HG02973 (cell line): ENCODE results near the gene LRRC73.
A peak's percentile ranks its signal among the peaks of the same experiment; 100 is the strongest.

Experiments used
- ATAC-seq: cut with Tn5 transposase; IDR thresholded peaks from one replicate; pipeline ENCODE4 v1.9.1; 2021; ENCODE audit warnings: moderate library complexity; ENCODE audit not compliant: unreplicated experiment

Gene LRRC73

GRCh38 chr6:43493833-43494232 is 16.3 kb downstream of the LRRC73 start:
- no peak for ATAC-seq

DNA sequence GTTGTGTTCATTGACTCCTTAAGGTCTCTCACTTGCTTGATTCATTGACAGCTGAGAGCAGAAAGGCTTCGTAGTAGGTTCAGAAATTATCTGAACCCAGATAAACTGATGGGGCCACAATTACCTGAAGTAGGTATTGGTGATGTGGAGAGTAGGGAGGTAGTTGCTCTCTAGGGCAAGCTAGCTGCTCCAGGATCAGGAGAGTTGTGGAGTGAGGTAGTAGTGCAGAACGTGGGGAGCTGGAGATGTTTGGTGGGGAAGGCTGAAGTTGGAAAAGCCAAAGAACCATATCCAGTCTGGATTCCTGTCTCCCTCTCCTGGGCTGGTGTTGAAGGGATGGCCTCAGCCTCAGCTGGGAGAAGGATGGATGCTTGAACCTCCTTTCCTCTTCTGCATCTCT is 16.9 kb downstream of the LRRC73 start:
- ATAC-seq, result no peak

- ATAC-seq, result no peak
These were observed 17.5 kb downstream of the LRRC73 start for GRCh38 chr6:43492673-43493072.

GRCh38 chr6:43491750-43492661 is 18.1 kb downstream of the LRRC73 start:
- no peak for ATAC-seq

DNA sequence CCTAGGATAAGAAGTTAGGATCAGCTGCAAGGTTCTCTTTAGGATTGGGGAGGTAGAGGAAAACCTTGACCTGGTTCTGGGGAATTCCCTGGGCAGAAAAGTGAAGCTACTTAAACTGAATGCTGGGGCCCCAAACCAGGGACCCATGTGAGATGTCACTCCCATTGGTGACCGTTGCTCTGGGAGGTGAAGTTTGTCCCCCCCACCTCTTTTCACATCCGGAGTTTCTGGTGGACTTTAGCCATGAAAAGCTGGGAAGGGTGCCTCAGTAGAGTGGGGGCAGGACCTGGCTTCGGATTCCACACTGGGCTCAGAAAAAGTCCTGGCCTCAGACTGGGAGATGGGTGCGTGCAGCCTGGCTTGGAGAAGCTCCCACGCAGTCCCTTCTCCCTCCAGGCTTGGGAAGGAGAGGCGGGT is 19.6 kb downstream of the LRRC73 start:
- no peak for ATAC-seq

DNA sequence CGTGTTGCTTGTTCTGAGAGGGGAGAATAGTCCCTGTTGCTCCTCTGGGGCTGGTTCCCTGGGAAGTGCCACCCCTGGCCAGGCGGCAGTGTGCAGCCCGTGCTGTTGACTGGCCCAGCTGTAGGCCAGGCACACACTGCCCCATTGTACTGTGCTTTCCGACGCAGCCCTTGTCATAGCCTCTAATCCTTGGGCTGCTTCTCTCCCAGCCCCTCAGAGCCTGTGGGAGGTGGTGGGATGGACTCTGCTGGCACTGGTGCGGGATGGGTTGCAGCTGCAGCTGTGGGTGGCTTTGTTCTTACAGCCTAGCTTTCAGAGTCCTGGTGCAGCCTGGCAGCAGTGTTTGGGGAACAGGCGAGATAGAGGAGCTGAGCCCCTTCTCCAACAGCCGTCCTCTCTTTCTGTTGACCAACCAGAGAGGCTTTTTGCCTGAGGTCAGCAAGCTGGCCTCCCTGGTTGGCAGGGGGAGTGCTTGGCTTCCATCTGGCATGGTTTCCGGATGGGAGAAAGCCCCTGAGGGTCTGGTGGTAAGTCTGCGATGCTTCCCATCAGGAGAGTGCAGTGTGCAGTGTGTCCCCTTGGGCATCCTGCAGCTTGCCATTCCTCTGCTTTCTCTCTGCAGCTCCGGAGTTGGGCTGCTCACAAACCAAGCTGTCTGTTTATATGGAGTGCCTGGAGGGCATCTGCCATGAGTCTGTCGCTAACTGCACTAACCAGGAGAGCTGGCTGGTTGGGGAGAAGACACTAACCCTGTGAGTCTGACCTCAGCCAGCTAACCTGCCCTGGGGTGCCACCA is 20.7 kb downstream of the LRRC73 start:
- ATAC-seq, result no peak

DNA sequence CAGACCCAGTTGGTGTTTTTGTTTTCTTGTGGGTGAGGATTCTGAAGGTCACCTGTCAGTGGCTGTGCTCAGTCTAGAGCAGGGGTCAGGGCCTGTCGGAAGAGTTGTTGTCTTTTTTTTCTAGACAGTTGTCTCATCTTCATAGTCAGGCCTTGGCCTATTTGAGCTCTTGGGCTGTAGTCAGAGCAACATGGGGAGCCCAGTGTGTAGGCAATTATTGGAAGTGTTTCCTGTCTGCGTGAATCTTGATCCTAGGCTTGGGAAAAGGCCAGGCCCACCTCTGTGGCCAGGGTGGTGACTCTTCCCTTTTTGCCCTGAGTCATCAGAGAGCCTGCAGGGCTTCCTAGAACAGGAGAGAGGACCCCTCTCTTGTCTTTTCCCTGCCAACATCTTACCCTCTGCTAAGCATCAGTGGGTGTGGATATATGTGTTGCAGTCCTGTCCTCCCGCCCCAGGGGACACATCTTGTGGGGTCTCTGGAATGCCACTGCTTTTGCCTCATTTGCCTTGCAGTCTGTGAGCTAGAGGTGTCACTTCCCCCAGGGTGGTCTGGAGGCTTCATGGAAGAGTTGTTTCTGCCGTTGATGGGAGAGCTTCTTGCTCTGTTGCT is 21.4 kb downstream of the LRRC73 start:
- no peak for ATAC-seq

GRCh38 chr6:43481591-43482236 is 28.4 kb downstream of the LRRC73 start:
- ATAC-seq, result no peak

DNA sequence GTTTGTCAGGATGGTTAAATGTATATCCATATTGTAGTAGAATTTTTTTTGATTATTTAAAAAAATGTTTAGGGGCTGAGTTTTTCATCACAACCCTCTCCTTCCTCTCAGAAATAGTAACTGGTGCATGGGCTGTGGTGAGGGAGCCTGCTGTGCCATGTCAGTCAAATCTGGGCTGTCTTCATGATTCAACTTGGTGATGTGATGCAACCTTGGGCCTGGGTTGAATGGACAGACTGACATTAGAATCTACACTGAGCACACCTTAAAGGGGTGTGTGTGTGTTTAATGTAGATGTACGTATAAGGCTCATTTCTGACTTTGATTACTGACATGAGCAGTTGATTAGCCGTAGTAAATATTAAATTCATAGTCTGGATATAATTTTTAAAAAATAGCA is 29.1 kb downstream of the LRRC73 start:
- no peak for ATAC-seq

- ATAC-seq, result no peak
These were observed 32.2 kb downstream of the LRRC73 start for GRCh38 chr6:43478008-43478372.

DNA sequence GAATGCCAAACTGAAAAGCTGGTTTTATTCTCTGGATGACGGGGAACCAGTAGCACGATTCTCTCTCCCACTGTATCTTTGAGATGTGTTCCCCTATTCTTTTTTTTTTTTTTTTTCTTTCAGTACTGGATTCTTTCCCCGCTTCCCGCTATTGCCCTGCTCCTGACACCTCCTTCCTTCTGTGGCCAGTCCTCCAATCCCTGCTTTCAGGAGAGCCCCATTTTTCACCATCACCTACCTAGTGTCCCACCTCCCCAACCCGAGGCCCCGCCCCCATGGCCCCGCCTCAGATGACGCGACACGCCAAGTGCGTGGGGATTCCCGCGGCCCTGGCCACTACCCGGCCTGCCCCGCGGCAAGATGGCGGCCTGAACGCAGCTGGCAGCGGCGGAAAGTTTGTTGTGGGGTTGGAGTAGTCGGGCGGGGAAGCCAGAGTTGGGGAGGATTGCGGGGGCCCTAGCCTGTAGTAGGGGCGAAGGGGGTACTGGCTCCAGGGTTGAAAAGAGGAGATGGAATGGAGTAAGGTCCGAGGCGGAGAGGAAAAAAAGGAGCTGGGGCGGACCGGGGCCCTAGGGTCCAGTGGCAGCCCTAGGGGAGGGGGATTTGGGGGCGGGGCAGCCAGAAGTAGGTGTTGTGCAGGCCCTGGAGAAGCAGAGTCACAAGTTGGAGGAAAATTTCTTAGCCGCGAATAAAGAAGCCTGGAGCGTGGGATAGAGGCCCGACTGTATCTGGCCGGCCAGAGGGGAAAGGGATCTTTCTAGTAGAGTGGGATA is 32.7 kb downstream of the LRRC73 start, which contains the start of gene TJAP1:
Gene TJAP1 (plus strand): TSS at position 336 of the 773 bp plus-strand sequence. CDS start 21,432 bp downstream, outside the sequence.
- peak; percentile 96 for ATAC-seq

DNA sequence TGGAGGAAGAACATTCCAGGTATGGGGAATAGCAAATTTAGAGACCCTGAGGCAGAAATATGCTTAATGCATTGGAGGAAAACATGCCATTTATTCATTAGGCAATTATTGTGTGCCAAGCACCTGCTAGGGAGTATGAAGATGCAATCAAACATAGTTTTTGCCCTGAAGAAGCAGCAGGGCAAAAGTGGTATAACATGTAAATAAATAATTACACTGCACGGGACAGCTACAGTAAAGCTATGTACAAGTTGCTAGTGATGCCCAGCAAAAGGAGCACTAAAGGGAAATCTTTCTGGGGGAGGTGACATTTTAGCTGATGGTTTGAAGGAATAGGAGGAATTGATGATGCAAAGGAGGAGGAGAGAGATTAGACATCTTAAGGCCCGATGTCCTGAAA is 33.4 kb downstream of the LRRC73 start:
- ATAC-seq, result no peak

- no peak for ATAC-seq
These were observed 34.6 kb downstream of the LRRC73 start for GRCh38 chr6:43475516-43475915.

DNA sequence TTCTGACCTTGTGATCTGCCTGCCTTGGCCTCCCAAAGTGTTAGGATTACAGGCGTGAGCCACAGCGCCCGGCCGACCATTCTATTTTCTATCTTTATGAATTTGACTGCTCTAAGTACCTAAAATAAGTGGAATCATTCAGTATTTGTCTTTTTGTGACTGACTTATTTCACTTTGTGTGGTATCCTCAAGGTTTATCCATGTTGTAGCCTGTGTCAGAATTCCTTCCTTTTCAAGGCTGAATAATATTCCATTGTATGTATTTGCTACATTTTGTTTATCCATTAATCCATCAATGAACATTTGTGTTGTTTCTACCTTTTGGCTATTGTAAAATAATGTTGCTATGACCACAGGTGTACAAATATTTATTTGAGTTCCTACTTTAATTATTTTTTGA is 37.6 kb downstream of the LRRC73 start:
- no peak for ATAC-seq

DNA sequence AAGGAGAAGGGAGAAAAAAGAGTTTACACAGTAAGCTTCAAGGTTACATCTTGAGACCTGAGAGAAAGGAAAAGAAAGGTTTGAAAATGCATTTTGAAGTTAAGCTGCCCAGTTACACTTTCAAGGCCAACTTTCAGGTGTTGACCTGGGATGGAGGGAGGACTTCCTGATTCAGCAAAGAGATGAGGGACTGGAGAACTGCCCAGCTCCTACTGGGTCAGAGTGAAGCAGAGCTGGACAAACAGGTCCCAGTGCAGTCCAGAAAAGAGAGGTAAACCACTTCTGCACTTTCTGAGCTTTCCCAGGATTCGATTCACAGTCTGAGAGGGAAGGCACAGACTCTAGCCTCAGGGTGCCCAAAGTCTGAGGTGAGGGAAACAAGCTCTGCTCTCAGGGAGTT is 38.7 kb downstream of the LRRC73 start:
- ATAC-seq, result no peak

DNA sequence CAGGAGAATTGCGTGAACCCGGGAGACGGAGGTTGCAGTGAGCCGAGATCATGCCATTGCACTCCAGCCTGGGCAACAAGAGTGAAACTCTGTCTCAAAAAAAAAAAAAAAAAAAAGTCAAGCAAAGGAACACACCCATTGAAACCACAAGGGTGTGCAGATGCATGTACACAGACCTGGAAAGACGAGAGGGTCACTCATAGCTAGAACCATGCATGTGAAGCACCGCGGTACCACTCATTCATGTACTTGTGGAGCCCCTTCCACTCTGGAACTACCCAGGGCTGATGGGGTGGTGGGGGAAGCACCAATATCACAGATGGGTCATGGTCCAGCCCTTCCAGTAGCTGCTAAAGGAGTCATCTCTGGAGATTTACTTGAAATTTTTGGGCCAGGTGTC is 40.2 kb downstream of the LRRC73 start:
- ATAC-seq, result no peak

GRCh38 chr6:43468748-43469681 is 41.1 kb downstream of the LRRC73 start:
- ATAC-seq, result no peak

GRCh38 chr6:43468240-43468639 is 41.9 kb downstream of the LRRC73 start:
- ATAC-seq, result no peak

DNA sequence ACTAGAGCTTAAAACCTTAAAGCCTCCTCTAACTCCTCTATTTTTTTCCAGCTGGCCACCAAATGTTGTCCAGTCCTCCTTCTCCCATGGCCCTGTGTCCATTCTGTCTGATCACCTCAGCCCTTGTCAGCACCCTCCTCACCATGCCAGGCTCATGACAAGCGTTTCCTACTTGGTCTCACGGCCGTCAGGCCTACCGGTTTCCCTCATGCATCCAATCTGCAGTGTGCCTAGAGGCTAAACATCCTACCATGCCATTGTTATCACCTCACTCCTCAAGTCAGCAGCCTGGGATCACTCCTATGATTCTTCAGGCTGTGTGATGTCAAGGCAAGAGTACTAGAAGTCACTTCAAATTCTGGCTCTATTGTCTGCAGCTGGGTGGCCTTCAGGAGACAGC is 42.4 kb downstream of the LRRC73 start:
- ATAC-seq, result no peak
